Transverse colon (tissue), 4 donors: Measurements from ENCODE around the gene CDK10. TPM values are rescaled to one million over a fixed set of nuclear protein-coding genes. Genes with fewer than 3 reads are reported as not detected.

ENCODE experiments used
- DNase-seq: peaks from one replicate; pipeline ENCODE4 v3.0.0-alpha.2; 2019
- H3K27ac ChIP-seq, 4 donors: fragments of 200-600 bp; sonication (generic); 2 replicates each; pipeline ENCODE4 v1.5.1; 2016 to 2018; ENCODE audit warnings: inconsistent platforms in 4 of 4
- H3K27me3 ChIP-seq: fragments of 200-600 bp; sonication (generic); 2 replicates; pipeline ENCODE4 v1.5.1; 2017; ENCODE audit warnings: inconsistent platforms
- H3K36me3 ChIP-seq, 4 donors: fragments of 200-600 bp; sonication (generic); 2 replicates each; pipeline ENCODE4 v1.5.1; 2017 to 2019; ENCODE audit warnings: inconsistent platforms in 4 of 4
- H3K4me1 ChIP-seq, 4 donors: fragments of 200-600 bp; sonication (generic); 2 replicates each; pipeline ENCODE4 v1.5.1; 2017 to 2020; ENCODE audit warnings: inconsistent platforms in 4 of 4
- H3K4me3 ChIP-seq, 4 donors: fragments of 200-600 bp; sonication (generic); 1 replicate in 1 of 4; 2 replicates in 3 of 4; pipeline versions ENCODE4 v1.5.1 to v1.6.1; 2017 to 2019; ENCODE audit warnings: inconsistent platforms in 4 of 4
- H3K9me3 ChIP-seq, 2 donors: fragments of 200-600 bp; sonication (generic); 2 replicates each; pipeline ENCODE4 v1.5.1; 2017 to 2019; ENCODE audit warnings: inconsistent platforms in 2 of 2
- EP300 ChIP-seq: sonication (generic); formaldehyde crosslinking; IDR thresholded peaks from one replicate; pipeline ENCODE4 v1.6.1; 2017; ENCODE audit warnings: antibody characterized with exemption, low read depth
- POLR2A ChIP-seq: fragments of 450-650 bp; IDR thresholded peaks from one replicate; pipeline ENCODE4 v1.6.1; 2016; ENCODE audit warnings: antibody characterized with exemption, mild to moderate bottlenecking, moderate library complexity
- POLR2AphosphoS5 ChIP-seq, 3 donors: sonication (generic); formaldehyde crosslinking; IDR thresholded peaks; one replicate each; pipeline ENCODE4 v1.6.1; 2016; ENCODE audit warnings: antibody characterized with exemption in 3 of 3
- WGBS, 2 donors: methylation state at CpG; one replicate each; pipeline ENCODE4 v1.1.5; 2018; ENCODE audit warnings: low coverage in 1 of 2; 5-methylcytosine and 5-hydroxymethylcytosine counted together
- in situ Hi-C, 4 donors: fragments of 200-750 bp; cut with MboI; loops; one replicate each; pipeline versions ENCODE4 v1.15.0 to v1.15.1; 2017; ENCODE audit warnings: low sequenced_read_pairs in 3 of 4, low pct_ligation_motif_present in 1 of 4, low pct_unique_long_range_greater_than_20kb in 1 of 4
- intact Hi-C: fragments of 100-400 bp; cut with DNase I; formaldehyde crosslinking; loops from one replicate; pipeline ENCODE4 v1.15.1; 2023; ENCODE audit warnings: low total_unique reads
- total RNA-seq, 4 donors: library from RNA; depleted of rRNA; stranded (reverse); fragments of >200 nt; gene quantifications; one replicate each; pipeline ENCODE4 v1.1.0, GENCODE V29; 2016
- TF ChIP-seq, protein P1 (sequence below), 5 experiments: fragments of 200-600 bp in 3 of 5; fragments of 450-650 bp in 2 of 5; sonication (generic) in 3 of 5; IDR thresholded peaks; 1 replicate in 2 of 5; 2 replicates in 3 of 5; pipeline ENCODE4 v1.5.1; 2016 to 2017; ENCODE audit warnings: antibody characterized with exemption in 5 of 5, inconsistent platforms in 3 of 5, mild to moderate bottlenecking in 2 of 5, moderate library complexity in 1 of 5

The CDK10 gene
- total RNA-seq, 4 donors from 2014 or later = 69.6 to 304 (median 74.2) TPM

DNA sequence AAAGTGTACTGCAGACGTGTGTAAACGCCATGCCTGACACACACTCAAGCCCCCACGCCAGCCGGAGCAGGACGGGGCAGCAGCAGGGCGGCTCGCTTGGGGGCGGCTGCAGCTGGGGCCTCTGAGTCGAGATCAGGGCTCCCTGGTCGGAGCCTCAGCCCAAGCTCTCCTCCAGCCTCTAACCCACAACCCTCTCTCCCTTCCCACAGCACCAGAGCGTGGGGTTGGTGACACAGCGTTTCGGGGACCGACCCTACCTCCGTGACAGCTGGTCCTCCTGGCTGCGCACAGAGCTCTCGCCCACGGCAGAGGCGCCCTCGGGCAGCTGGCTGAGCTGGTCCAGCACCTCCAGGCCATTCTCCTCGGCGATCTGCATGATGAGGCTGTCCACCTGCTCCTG, 40.2 kb upstream of the CDK10 start:
- H3K36me3 ChIP-seq = peaks cover 0 to 26% (median 7%) of the 10 kb centered on the region in 4 donors
- TF ChIP-seq POLR2A (no peak), POLR2AphosphoS5 (IDR thresholded peaks at IDR 0.05) (no peak), EP300 (no peak)
- TF ChIP-seq, protein P1, sequence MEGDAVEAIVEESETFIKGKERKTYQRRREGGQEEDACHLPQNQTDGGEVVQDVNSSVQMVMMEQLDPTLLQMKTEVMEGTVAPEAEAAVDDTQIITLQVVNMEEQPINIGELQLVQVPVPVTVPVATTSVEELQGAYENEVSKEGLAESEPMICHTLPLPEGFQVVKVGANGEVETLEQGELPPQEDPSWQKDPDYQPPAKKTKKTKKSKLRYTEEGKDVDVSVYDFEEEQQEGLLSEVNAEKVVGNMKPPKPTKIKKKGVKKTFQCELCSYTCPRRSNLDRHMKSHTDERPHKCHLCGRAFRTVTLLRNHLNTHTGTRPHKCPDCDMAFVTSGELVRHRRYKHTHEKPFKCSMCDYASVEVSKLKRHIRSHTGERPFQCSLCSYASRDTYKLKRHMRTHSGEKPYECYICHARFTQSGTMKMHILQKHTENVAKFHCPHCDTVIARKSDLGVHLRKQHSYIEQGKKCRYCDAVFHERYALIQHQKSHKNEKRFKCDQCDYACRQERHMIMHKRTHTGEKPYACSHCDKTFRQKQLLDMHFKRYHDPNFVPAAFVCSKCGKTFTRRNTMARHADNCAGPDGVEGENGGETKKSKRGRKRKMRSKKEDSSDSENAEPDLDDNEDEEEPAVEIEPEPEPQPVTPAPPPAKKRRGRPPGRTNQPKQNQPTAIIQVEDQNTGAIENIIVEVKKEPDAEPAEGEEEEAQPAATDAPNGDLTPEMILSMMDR (IDR thresholded peaks at IDR 0.05) = no peak
- peaks cover 0 to 2% (median 0%) of the 10 kb centered on the region in 4 donors for H3K4me1 ChIP-seq
- no peaks in the 10 kb centered on the region for H3K27me3 ChIP-seq
- WGBS, 2 donors = 94% methylated on average over 22 of the region's 22 CpGs; no CpG with 5 or more reads in 1 of the 2 donors
- in situ Hi-C loops (no loop called here), intact Hi-C loops (no loop called here)
- H3K27ac ChIP-seq = no peak overlapping the region
- H3K4me3 ChIP-seq = no peak overlapping the region
- no peaks in the 10 kb centered on the region for H3K9me3 ChIP-seq
- DNase-seq = no peak

DNA sequence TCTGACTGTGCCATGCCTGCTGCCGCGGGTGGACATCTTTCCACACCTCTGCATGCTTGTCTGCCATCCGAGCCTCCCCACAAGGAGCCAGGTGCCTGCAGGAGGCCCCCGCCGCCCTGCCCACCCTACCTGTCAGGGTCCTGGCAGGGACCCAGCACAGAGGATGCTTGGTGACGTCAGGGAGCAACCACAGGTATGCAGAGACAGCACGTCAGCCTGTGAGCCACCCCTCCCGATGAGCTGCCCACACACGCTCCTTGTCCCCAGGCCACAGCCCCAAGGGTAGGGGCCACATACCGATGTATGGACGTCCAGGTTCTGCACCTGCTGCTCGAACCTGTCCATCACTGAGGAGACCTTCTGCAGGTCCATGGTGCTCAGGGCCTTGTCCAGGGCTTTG, 39.6 kb upstream of the CDK10 start:
- intact Hi-C loops (no loop called here), in situ Hi-C loops (no loop called here)
- H3K4me3 ChIP-seq = no peak overlapping the region
- DNase-seq = no peak
- 80 to 84% methylated on average over 1 to 6 of the region's 12 CpGs for WGBS, 2 donors
- H3K27ac ChIP-seq = no peak overlapping the region
- no peaks in the 10 kb centered on the region for H3K9me3 ChIP-seq
- H3K27me3 ChIP-seq = no peaks in the 10 kb centered on the region
- peaks cover 0 to 26% (median 7%) of the 10 kb centered on the region in 4 donors for H3K36me3 ChIP-seq
- H3K4me1 ChIP-seq = no peaks in the 10 kb centered on the region
- TF ChIP-seq POLR2AphosphoS5 (IDR thresholded peaks at IDR 0.05) (no peak), POLR2A (no peak), EP300 (no peak)
- TF ChIP-seq, protein P1 (IDR thresholded peaks at IDR 0.05) = no peak

DNA sequence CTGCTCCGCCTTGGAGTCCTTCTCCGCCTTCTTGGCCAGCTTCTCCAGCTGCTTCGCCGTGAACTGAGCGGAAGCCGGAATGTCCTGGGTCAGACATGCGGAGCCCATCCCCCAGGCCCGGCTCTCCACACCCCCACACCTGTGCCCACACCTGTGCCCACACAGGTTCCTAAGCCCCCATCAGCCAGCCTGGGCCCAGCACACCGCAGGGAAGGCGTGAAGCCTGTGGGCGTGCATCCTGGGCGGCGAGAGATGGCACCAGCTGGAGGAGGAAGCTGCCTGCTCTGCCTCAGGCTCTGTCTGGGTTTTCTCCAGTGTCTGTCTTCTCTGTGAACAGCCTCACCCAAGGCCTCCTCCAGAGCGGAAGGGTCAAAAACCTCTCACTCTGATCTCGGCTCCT, 34.9 kb upstream of the CDK10 start:
- in situ Hi-C loops = no loop called here
- Histone ChIP-seq H3K27ac (no peak overlapping the region), H3K36me3 (peaks cover 0 to 8% (median 4%) of the 10 kb centered on the region in 4 donors), H3K9me3 (no peaks in the 10 kb centered on the region), H3K27me3 (no peaks in the 10 kb centered on the region), H3K4me1 (peaks cover 4 to 18% (median 5%) of the 10 kb centered on the region in 4 donors), H3K4me3 (no peak overlapping the region)
- WGBS, 2 donors = 80 to 93% methylated on average over 1 to 15 of the region's 15 CpGs
- intact Hi-C loops = no loop called here
- TF ChIP-seq, protein P1 (IDR thresholded peaks at IDR 0.05) = no peak
- no peak for TF ChIP-seq EP300
- no peak for TF ChIP-seq POLR2AphosphoS5 (IDR thresholded peaks at IDR 0.05)
- no peak for TF ChIP-seq POLR2A
- DNase-seq = no peak

DNA sequence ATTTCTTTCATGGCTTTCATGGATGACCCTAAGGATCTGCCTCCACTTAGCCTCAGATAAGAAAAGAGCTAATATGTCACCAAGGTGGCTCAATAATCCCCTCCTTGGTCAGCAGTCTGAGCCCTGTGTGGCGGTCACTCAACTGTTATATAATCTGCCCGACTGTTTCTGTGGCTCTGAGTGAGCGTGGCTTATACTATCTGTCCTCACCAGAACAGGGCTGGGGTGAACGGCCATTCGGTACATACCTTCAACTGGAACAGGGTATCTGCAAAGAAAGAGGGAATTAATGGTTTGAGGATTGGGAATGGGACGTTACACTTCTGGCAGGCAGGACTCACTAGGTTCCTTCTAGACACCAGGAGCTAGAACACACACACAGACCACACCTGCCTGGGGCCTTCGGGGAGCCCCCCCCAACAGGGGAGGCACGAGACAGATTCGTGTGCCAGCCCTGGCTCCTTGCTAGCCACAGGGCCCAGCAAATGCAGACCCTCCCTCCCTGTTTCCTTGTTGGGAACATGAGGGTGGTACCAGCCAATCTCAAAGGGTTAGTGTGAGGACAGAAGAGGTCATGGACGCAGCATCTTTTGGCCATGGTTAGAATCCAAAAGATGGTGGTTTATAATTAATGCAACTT, 32.7 kb upstream of the CDK10 start:
- no peak overlapping the region for H3K27ac ChIP-seq
- no peaks in the 10 kb centered on the region for H3K27me3 ChIP-seq
- peaks cover 9 to 30% (median 17%) of the 10 kb centered on the region in 4 donors for H3K4me1 ChIP-seq
- DNase-seq = no peak
- H3K36me3 ChIP-seq = no peaks in the 10 kb centered on the region
- in situ Hi-C loops (no loop called here), intact Hi-C loops (no loop called here)
- WGBS, 2 donors = 93% methylated on average over 10 of the region's 10 CpGs; no CpG with 5 or more reads in 1 of the 2 donors
- no peaks in the 10 kb centered on the region for H3K9me3 ChIP-seq
- TF ChIP-seq EP300 = no peak
- TF ChIP-seq POLR2A = no peak
- TF ChIP-seq, protein P1 (IDR thresholded peaks at IDR 0.05) = no peak
- TF ChIP-seq POLR2AphosphoS5 (IDR thresholded peaks at IDR 0.05) = no peak
- H3K4me3 ChIP-seq = no peak overlapping the region
